GM10847 (cell line): ENCODE results near the gene LPCAT3.

Experiments
- POLR2A ChIP-seq: IDR thresholded peaks from 2 replicates; pipeline ENCODE4 v1.6.1; 2011; ENCODE audit not compliant: insufficient read length; ENCODE audit errors: extremely low read depth

LPCAT3 gene

GRCh38 chr12:7008864-7009263 lies 9.4 kb downstream of the LPCAT3 start:
- no peak for TF ChIP-seq POLR2A

- no peak for TF ChIP-seq POLR2A
These were observed 11.6 kb downstream of the LPCAT3 start for GRCh38 chr12:7006639-7007038.

DNA sequence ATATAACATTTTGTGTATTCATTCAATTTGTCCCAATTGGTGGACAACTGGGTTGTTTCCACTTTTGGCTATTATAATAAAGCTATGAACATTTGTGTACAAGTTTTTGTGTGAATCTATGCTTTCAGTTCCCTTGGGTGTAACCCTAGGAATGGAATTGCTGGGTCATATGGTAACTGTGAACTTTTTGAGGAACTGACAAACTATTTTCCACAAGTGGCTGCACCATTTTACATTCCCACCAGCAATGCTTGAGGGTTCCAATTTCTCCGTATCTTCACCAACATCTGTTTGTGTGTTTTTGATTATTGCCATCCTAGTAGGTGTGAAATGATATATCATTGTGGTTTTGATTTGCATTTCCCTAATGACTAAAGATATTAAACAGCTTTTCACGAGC lies 13.0 kb downstream of the LPCAT3 start:
- TF ChIP-seq POLR2A, result no peak

DNA sequence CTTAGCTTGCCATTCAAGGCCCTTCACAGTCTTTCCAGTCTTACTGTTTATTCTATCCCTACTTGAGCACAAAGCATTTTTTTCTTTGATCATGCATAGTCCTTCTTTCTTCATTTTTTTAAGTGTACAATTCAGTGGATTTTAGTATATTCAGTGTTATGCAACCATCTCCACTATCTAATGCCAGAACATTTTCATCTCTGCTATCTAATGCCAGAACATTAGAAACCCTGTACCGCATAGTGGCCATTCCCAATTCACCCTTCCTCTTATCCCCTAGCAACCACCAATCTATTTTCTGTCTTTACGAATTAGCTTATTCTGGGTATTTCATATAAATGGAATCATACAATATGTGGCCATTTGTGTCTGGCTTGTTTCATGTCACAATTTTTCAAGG lies 13.4 kb downstream of the LPCAT3 start:
- TF ChIP-seq POLR2A, result no peak

DNA sequence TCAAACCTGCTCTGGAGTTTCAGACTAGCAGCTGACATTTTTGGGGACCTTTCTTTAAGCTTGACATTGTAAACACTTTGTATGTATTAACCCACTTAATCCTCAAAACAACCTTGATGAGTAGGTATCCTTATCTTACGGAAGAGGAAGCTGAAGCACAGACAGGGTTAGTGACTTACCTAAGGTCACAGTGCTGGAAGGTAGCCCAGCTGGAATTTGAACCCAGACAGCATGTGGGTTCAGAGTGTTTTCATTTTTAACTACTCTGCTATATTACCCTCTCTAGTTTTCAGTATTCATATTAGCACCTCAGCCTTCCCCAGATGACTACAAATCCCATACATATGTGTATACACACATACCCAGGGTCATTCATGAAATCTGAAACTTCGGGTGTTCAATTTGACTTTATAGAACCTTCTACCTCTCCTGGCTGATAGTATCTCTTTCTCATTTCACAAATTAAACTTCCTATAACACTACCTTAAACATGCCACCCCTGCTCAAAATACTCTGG lies 13.9 kb downstream of the LPCAT3 start:
- TF ChIP-seq POLR2A, result no peak

GRCh38 chr12:7001921-7002591 lies 16.2 kb downstream of the LPCAT3 start:
- TF ChIP-seq POLR2A, result no peak

GRCh38 chr12:6998715-6999451 lies 19.4 kb downstream of the LPCAT3 start:
- TF ChIP-seq POLR2A, result no peak

DNA sequence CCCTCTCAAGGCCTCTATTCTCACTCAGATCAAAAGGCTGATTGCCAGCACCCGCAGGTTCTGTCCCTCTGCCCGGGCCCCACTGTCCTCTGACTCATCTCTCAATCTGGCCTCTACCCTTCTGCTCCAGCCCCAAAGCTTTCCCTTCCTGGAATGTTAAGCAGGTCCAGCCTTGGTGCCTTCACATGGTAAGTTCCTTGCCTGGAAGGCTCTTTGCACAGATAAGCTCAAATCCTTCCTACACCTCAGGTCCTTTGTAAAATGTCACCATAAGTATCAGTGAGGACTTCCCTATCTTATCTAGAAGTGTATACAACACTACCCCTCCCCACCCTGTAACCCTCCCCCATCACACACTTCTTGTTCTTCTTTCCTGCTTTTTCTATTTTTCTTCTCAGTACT lies 22.2 kb downstream of the LPCAT3 start:
- TF ChIP-seq POLR2A, result no peak

- TF ChIP-seq POLR2A, result no peak
These were observed 30.2 kb downstream of the LPCAT3 start for GRCh38 chr12:6987956-6988553.

DNA sequence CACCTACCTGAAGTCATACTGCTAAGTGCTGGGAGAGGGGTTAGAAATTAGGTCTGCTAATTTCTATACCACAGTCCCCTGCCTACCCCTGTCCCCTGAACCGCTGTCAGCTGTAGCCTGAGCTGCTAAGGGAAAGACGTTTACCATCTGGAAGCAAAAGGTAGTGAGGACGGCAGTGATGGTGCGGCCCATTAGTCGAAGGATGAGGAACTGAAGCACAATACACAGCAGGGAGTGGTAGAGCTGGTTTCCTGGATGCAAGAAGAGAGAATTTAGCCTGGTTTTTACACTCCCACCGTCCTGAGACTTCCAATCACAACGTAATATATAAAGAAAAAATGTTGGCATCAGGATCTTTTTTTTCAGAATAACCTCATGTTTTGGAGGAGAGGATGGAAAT lies 35.7 kb downstream of the LPCAT3 start:
- no peak for TF ChIP-seq POLR2A

GRCh38 chr12:6981152-6982052 lies 36.9 kb downstream of the LPCAT3 start:
- TF ChIP-seq POLR2A, result no peak

GRCh38 chr12:6980740-6981139 lies 37.5 kb downstream of the LPCAT3 start:
- no peak for TF ChIP-seq POLR2A

- TF ChIP-seq POLR2A, result no peak
These were observed 38.2 kb downstream of the LPCAT3 start for GRCh38 chr12:6980075-6980474.

- TF ChIP-seq POLR2A, result no peak
These were observed 38.8 kb downstream of the LPCAT3 start for GRCh38 chr12:6979453-6979852.

DNA sequence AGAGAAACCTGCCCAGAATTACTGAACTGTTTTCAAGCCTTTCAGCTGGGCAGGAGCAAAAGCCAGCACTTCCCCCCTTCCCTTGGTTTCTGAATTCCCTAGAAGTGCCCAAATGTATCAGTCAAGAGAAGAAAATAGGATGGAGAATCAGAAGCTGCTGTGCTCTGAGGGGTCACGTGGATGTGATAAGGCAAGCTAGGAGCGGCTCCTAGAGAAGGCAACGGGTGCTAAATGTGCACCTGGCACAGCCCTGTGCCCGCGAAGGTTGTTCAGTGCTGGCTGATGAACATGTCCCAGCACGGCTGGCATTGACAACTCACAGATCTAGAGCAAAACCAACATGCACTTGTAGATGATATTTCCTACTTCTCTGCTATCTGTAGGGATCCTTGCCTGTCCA lies 39.3 kb downstream of the LPCAT3 start:
- TF ChIP-seq POLR2A, result no peak

DNA sequence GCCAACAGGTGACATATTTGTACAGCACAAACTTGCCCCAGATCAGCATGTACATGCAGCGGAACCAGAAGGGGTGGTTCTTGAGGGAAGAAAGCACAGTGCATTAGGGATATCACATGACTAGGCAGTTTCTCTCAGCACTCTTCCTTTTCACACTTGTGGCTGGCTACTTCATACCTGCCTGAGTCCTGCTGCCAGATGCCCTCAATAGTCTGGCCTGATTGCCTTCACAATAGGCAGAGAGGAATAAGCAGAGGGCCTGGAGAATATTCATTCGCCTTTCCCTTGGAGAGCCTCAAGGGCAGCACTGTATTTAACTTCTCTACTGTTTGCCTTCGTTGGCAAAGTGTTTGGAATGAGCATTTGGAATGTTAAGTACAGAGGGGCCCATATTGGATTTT lies 39.7 kb downstream of the LPCAT3 start:
- no peak for TF ChIP-seq POLR2A

DNA sequence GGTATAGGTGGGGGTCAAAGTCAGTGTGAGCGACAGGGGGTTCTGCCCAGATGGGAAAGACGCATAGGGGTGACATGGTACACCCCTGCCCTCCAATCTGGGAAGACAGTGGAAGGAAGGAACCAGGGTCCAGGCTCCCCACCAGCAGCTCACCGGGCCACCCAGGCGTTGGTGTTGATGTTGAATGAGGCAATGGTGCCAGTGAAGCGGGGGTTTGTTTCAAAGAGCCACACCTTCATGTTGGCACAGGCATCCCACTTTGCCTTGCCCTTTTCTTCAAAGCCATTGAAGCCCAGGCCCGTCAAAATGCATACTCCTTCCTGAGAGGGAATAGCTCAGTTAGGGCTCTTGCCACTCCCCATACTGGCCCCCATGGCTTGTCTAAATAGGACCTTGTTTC lies 40.1 kb downstream of the LPCAT3 start:
- TF ChIP-seq POLR2A, result no peak
